Karpas-422 (cell line): Measurements from ENCODE around the gene TAF15. TPM values are rescaled to one million over a fixed set of nuclear protein-coding genes. Genes with fewer than 3 reads are reported as not detected.

Experiments used
- DNase-seq: peaks from one replicate; pipeline ENCODE4 v3.0.0-alpha.2; 2015
- H2AFZ ChIP-seq: fragments of 200-600 bp; sonication (generic); 2 replicates; pipeline ENCODE4 v1.6.1; 2014; ENCODE audit warnings: antibody characterized with exemption, low read length, mixed read lengths
- H3K27ac ChIP-seq: fragments of 200-600 bp; sonication (generic); 2 replicates; pipeline ENCODE4 v1.5.1; 2014; ENCODE audit warnings: mild to moderate bottlenecking, low read length, moderate library complexity
- H3K27me3 ChIP-seq: fragments of 200-600 bp; sonication (generic); 2 replicates; pipeline ENCODE4 v1.6.1; 2014; ENCODE audit warnings: low read length, mixed read lengths
- H3K36me3 ChIP-seq: fragments of 200-600 bp; sonication (generic); 2 replicates; pipeline ENCODE4 v1.6.1; 2014; ENCODE audit warnings: low read length, mixed read lengths; ENCODE audit not compliant: insufficient read depth
- H3K4me1 ChIP-seq: fragments of 200-600 bp; sonication (generic); 2 replicates; pipeline ENCODE4 v1.6.1; 2014; ENCODE audit warnings: mild to moderate bottlenecking, low read length, mixed read lengths
- H3K4me2 ChIP-seq: fragments of 200-600 bp; sonication (generic); 2 replicates; pipeline ENCODE4 v1.6.1; 2014; ENCODE audit warnings: low read length, low read depth, mild to moderate bottlenecking; ENCODE audit not compliant: poor library complexity, severe bottlenecking
- H3K4me3 ChIP-seq: fragments of 200-600 bp; sonication (generic); 2 replicates; pipeline ENCODE4 v1.5.1; 2014; ENCODE audit warnings: mild to moderate bottlenecking, antibody characterized with exemption, low read length, mixed read lengths
- H3K79me2 ChIP-seq: fragments of 200-600 bp; sonication (generic); 2 replicates; pipeline ENCODE4 v1.6.1; 2014; ENCODE audit warnings: mild to moderate bottlenecking, low read length, mixed read lengths
- H3K9ac ChIP-seq: fragments of 200-600 bp; sonication (generic); 2 replicates; pipeline ENCODE4 v1.6.0; 2014; ENCODE audit warnings: low read length
- H3K9me2 ChIP-seq: fragments of 200-600 bp; sonication (generic), shearing (Covaris generic); replicated peaks from 2 replicates; pipeline ENCODE4 v1.6.0; 2014; ENCODE audit warnings: mild to moderate bottlenecking, low read length, moderate library complexity; ENCODE audit not compliant: insufficient read depth
- H3K9me3 ChIP-seq: fragments of 300-700, 200-600 bp; sonication (generic); 2 replicates; pipeline ENCODE4 v1.6.1; 2014; ENCODE audit warnings: low read length, mixed read lengths
- H4K20me1 ChIP-seq: fragments of 200-600 bp; sonication (generic); 2 replicates; pipeline ENCODE4 v1.6.1; 2014; ENCODE audit warnings: mild to moderate bottlenecking, antibody characterized with exemption, low read length, low read depth; ENCODE audit not compliant: insufficient read depth
- total RNA-seq: library from RNA; depleted of rRNA; stranded (reverse); fragments of >200 nt; shearing (Covaris generic); gene quantifications from 2 replicates; pipeline ENCODE4 v1.2.3, GENCODE V29; 2014; ENCODE audit warnings: low replicate concordance

TAF15 gene
- total RNA-seq, 1 experiment from 2014 or later = 90.7 TPM

GRCh38 chr17:35819455-35819854, 10.2 kb downstream of the TAF15 start:
- H3K36me3 ChIP-seq = peaks cover 71% of the 10 kb centered on the region
- H3K4me2 ChIP-seq = no peak overlapping the region
- no peak overlapping the region for H3K4me3 ChIP-seq
- peaks cover 94% of the 10 kb centered on the region for H3K79me2 ChIP-seq
- no peak overlapping the region for H2AFZ ChIP-seq
- H3K9ac ChIP-seq = no peak overlapping the region
- H3K4me1 ChIP-seq = no peaks in the 10 kb centered on the region; the same call in 1 of the 2 replicates
- peaks cover 30% of the 10 kb centered on the region for H4K20me1 ChIP-seq
- no peaks in the 10 kb centered on the region for H3K9me3 ChIP-seq
- H3K9me2 ChIP-seq = no peaks in the 10 kb centered on the region
- H3K27ac ChIP-seq = no peak overlapping the region
- no peaks in the 10 kb centered on the region for H3K27me3 ChIP-seq
- DNase-seq = no peak

- H2AFZ ChIP-seq = no peak overlapping the region
- H3K9me3 ChIP-seq = no peaks in the 10 kb centered on the region
- H3K36me3 ChIP-seq = peaks cover 74% of the 10 kb centered on the region
- no peaks in the 10 kb centered on the region for H3K9me2 ChIP-seq
- no peak overlapping the region for H3K27ac ChIP-seq
- no peaks in the 10 kb centered on the region for H3K4me1 ChIP-seq
- H3K27me3 ChIP-seq = no peaks in the 10 kb centered on the region
- H3K79me2 ChIP-seq = peaks cover 93% of the 10 kb centered on the region
- no peak overlapping the region for H3K9ac ChIP-seq
- H4K20me1 ChIP-seq = peaks cover 17% of the 10 kb centered on the region
- DNase-seq = no peak
- no peak overlapping the region for H3K4me2 ChIP-seq
- H3K4me3 ChIP-seq = no peak overlapping the region
Measured at GRCh38 chr17:35821308-35821707, 12.0 kb downstream of the TAF15 start.

GRCh38 chr17:35825206-35825605, 15.9 kb downstream of the TAF15 start:
- H3K36me3 ChIP-seq = peaks cover 71% of the 10 kb centered on the region
- DNase-seq = no peak
- no peaks in the 10 kb centered on the region for H3K9me2 ChIP-seq
- H3K27me3 ChIP-seq = no peaks in the 10 kb centered on the region
- H3K4me3 ChIP-seq = no peak overlapping the region
- H3K4me1 ChIP-seq = no peaks in the 10 kb centered on the region
- H3K9me3 ChIP-seq = no peaks in the 10 kb centered on the region
- peaks cover 72% of the 10 kb centered on the region for H3K79me2 ChIP-seq
- no peak overlapping the region for H3K9ac ChIP-seq
- no peak overlapping the region for H3K27ac ChIP-seq
- no peak overlapping the region for H3K4me2 ChIP-seq
- H2AFZ ChIP-seq = no peak overlapping the region
- H4K20me1 ChIP-seq = peaks cover 5% of the 10 kb centered on the region; the same call in 1 of the 2 replicates

GRCh38 chr17:35841101-35841500, 31.8 kb downstream of the TAF15 start:
- no peak for DNase-seq
- Histone ChIP-seq H4K20me1 (0 out of 2 replicates have a peak, but pooled peaks cover 10% of the 10 kb centered on the region), H3K79me2 (peaks cover 3% of the 10 kb centered on the region; the same call in 1 of the 2 replicates), H3K9me2 (no peaks in the 10 kb centered on the region), H2AFZ (no peak overlapping the region), H3K27ac (no peak overlapping the region), H3K27me3 (no peaks in the 10 kb centered on the region), H3K9ac (no peak overlapping the region), H3K4me3 (no peak overlapping the region), H3K4me2 (no peak overlapping the region), H3K9me3 (no peaks in the 10 kb centered on the region), H3K4me1 (no peaks in the 10 kb centered on the region), H3K36me3 (peaks cover 59% of the 10 kb centered on the region)

- Histone ChIP-seq H3K4me3 (no peak overlapping the region), H3K79me2 (peaks cover 6% of the 10 kb centered on the region), H3K27ac (no peak overlapping the region), H3K9ac (no peak overlapping the region), H3K27me3 (no peaks in the 10 kb centered on the region), H2AFZ (no peak overlapping the region), H3K9me3 (no peaks in the 10 kb centered on the region), H4K20me1 (0 out of 2 replicates have a peak, but pooled peaks cover 10% of the 10 kb centered on the region), H3K36me3 (peaks cover 55% of the 10 kb centered on the region), H3K4me2 (no peak overlapping the region), H3K9me2 (no peaks in the 10 kb centered on the region), H3K4me1 (no peaks in the 10 kb centered on the region)
- DNase-seq = no peak
Measured at GRCh38 chr17:35841505-35841904, 32.2 kb downstream of the TAF15 start.

- Histone ChIP-seq H3K9ac (no peak overlapping the region), H3K79me2 (peaks cover 6% of the 10 kb centered on the region), H3K27me3 (no peaks in the 10 kb centered on the region), H3K4me2 (no peak overlapping the region), H3K4me3 (no peak overlapping the region), H3K9me2 (no peaks in the 10 kb centered on the region), H3K4me1 (no peaks in the 10 kb centered on the region), H4K20me1 (0 out of 2 replicates have a peak, but pooled peaks cover 10% of the 10 kb centered on the region), H3K27ac (no peak overlapping the region), H3K36me3 (peaks cover 51% of the 10 kb centered on the region), H3K9me3 (no peaks in the 10 kb centered on the region), H2AFZ (no peak overlapping the region)
- no peak for DNase-seq
Measured at GRCh38 chr17:35842239-35842638, 33.0 kb downstream of the TAF15 start.

- H3K4me2 ChIP-seq = no peak overlapping the region
- no peaks in the 10 kb centered on the region for H3K27me3 ChIP-seq
- H3K9me2 ChIP-seq = no peaks in the 10 kb centered on the region
- H4K20me1 ChIP-seq = 0 out of 2 replicates have a peak, but pooled peaks cover 10% of the 10 kb centered on the region
- no peaks in the 10 kb centered on the region for H3K4me1 ChIP-seq
- H3K36me3 ChIP-seq = peaks cover 48% of the 10 kb centered on the region; the same call in 1 of the 2 replicates
- peaks cover 6% of the 10 kb centered on the region for H3K79me2 ChIP-seq
- H3K9me3 ChIP-seq = no peaks in the 10 kb centered on the region
- H3K9ac ChIP-seq = no peak overlapping the region
- H2AFZ ChIP-seq = no peak overlapping the region
- H3K4me3 ChIP-seq = no peak overlapping the region
- no peak overlapping the region for H3K27ac ChIP-seq
- no peak for DNase-seq
Measured at GRCh38 chr17:35843698-35844097, 34.4 kb downstream of the TAF15 start.

- Histone ChIP-seq H3K4me1 (no peaks in the 10 kb centered on the region), H3K79me2 (peaks cover 6% of the 10 kb centered on the region), H3K4me3 (no peak overlapping the region), H3K27ac (no peak overlapping the region), H3K27me3 (no peaks in the 10 kb centered on the region), H2AFZ (no peak overlapping the region), H3K36me3 (peaks cover 49% of the 10 kb centered on the region; the same call in 1 of the 2 replicates), H3K9me3 (no peaks in the 10 kb centered on the region), H3K9ac (no peak overlapping the region), H4K20me1 (0 out of 2 replicates have a peak, but pooled peaks cover 10% of the 10 kb centered on the region), H3K4me2 (no peak overlapping the region), H3K9me2 (no peaks in the 10 kb centered on the region)
- no peak for DNase-seq
Measured at GRCh38 chr17:35844547-35844946, 35.3 kb downstream of the TAF15 start.
